Mammary epithelial cell (primary cell): ENCODE results near the gene PTGIS.

ENCODE experiments used
- EZH2 ChIP-seq: IDR thresholded peaks from 2 replicates; pipeline ENCODE4 v1.6.1; 2012; ENCODE audit warnings: low read length, inconsistent platforms, borderline replicate concordance
- TF ChIP-seq, protein P1 (sequence below), 2 donors: IDR thresholded peaks in 1 of 2; conservative IDR thresholded peaks in 1 of 2; 2 replicates each; pipeline ENCODE4 v1.5.1; 2011 to 2012; ENCODE audit warnings: inconsistent platforms in 2 of 2, low read length in 2 of 2, mild to moderate bottlenecking in 2 of 2, control low read depth in 1 of 2, low read depth in 1 of 2; ENCODE audit not compliant: insufficient read depth in 1 of 2; ENCODE audit errors: extremely low read depth in 1 of 2

DNA sequence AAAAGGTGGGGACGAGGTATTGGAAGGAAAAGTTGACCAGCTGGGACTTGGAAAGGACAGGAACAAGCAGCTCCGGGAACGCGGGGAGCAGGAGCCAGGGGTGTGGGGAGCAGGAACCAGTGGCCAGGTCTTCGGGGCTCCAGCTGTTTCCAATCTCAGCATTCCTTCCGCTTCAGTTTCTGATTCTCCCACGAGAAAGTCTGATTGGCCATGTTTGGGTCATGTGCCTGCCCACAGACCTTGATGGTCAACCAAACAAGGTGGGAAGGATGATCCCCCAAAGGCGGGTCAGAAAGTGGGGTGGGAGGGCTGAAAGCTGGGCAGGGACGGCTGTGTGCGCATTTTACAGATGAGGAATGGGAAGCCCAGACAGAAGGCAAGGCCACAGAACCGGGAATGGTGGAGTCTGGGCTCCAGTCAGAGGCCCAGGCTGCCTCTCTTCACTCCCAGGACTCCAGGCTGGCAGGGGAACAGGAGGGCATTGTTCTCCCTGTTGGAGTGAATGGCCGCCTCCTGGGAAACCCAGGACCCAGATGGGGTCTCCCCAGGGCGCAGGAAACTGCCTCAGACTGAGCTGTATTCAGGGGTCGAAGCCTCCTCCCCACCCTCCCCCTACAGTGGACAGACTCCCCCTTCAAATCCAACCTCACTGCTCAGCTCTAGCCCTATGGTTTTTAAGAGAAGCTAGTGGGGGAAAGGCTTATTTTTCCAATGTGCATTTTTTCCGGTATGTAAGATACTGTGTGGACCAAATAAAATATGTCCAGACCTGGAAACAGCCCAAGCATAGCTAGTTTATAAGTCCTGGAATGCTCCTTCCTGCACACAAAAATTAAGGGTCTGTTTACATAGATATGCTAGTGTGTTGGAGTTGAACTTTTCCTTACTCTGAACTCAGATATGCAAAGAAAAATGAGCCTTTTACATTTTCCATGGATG lies 12.2 kb upstream of the PTGIS start:
- TF ChIP-seq, protein P1, sequence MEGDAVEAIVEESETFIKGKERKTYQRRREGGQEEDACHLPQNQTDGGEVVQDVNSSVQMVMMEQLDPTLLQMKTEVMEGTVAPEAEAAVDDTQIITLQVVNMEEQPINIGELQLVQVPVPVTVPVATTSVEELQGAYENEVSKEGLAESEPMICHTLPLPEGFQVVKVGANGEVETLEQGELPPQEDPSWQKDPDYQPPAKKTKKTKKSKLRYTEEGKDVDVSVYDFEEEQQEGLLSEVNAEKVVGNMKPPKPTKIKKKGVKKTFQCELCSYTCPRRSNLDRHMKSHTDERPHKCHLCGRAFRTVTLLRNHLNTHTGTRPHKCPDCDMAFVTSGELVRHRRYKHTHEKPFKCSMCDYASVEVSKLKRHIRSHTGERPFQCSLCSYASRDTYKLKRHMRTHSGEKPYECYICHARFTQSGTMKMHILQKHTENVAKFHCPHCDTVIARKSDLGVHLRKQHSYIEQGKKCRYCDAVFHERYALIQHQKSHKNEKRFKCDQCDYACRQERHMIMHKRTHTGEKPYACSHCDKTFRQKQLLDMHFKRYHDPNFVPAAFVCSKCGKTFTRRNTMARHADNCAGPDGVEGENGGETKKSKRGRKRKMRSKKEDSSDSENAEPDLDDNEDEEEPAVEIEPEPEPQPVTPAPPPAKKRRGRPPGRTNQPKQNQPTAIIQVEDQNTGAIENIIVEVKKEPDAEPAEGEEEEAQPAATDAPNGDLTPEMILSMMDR (conservative IDR thresholded peaks at IDR 0.05 in 1 of 2, IDR thresholded peaks at IDR 0.05 in 1 of 2; ENCODE audit: extremely low read depth in 1 of 2, insufficient read depth in 1 of 2, low read depth in 1 of 2, low read length in 2 of 2), result no peak
- TF ChIP-seq EZH2, result no peak
